Anterior cingulate cortex (tissue), 58 donors: ENCODE data around the gene NPIPA5.
"Not testable (repeated sequence)": the region's sequence is repeated elsewhere in the genome, so short reads cannot be mapped to it uniquely, and the experiment has no call there.

ENCODE experiments used
- DNase-seq, 58 donors: peaks; one replicate each; lab custom pipeline; 2025; lab: John Stamatoyannopoulos, UW

Gene NPIPA5

DNA sequence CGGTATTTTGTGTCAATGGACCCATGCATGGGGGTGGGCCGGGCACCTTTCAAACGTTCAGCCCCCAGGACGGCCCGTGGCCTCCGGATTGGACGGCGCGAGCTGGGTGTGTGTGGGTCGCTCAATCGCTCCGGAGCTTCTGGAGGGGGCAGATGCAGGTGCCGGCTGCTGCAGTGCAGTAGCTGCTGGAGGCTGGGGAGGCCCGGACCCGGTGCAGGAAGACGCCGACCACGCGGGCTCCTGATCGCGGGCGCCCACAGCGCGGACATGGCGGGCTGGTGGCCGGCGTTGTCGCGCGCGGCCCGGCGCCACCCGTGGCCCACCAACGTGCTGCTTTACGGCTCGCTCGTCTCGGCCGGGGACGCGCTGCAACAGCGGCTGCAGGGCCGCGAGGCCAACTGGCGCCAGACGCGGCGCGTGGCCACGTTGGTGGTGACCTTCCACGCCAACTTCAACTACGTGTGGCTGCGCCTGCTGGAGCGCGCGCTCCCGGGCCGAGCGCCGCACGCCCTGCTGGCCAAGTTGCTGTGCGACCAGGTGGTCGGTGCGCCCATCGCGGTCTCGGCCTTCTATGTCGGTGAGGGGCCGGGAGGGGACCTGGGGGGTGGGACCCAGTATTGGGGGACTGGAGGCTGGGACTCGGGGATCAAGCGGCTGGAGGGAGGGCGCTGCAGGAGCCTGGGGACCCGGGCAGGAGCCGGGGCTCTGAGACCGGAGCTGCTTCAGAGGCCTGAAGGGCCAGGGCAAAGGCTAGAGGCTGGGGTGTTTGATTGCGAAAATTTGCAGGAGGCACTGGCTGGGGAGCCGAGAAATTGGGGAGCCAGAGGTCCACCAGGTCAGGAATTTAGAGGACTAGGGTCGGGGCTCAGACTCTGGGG lies 17.8 kb upstream of the NPIPA5 start, which contains the start of gene MPV17L:
Gene MPV17L (plus strand): TSS at position 124 of the 878 bp plus-strand sequence. CDS start 144 bp downstream, at position 268.
- DNase-seq: peak in 54 of 58 donors; percentile 6 to 74 (median 41)

- not testable (repeated sequence) for DNase-seq
Observed at GRCh38 chr16:15393025-15393424, 14.9 kb upstream of the NPIPA5 start.

- not testable (repeated sequence) for DNase-seq
Observed at GRCh38 chr16:15389916-15390315, 11.8 kb upstream of the NPIPA5 start.

GRCh38 chr16:15388060-15388459 lies 10.0 kb upstream of the NPIPA5 start:
- not testable (repeated sequence) for DNase-seq

- DNase-seq: not testable (repeated sequence)
Observed at GRCh38 chr16:15382810-15383209, 4.7 kb upstream of the NPIPA5 start.

GRCh38 chr16:15357495-15357894 lies 20.6 kb downstream of the NPIPA5 start:
- DNase-seq: not testable (repeated sequence)

DNA sequence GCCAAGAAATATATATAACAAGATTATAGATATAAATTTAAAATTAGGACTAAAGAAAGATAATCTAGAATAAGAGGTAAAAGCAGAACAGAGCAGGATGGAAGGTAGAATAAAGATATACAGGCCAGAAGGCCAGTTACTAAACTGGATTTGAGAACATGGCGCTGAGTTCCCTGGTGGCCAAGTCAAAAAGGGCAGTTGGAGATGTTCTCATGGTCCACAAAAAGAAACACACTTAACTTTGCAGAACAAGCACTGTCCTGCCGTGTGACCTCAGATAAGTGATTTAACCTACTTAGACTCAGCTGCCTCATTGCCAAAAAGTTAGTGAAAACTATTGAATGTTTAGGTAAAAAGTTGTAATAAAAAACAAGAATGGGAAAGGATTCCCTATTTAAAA lies 23.2 kb downstream of the NPIPA5 start:
- not testable (repeated sequence) for DNase-seq

- DNase-seq: not testable (repeated sequence)
Observed at GRCh38 chr16:15352852-15353251, 25.2 kb downstream of the NPIPA5 start.

DNA sequence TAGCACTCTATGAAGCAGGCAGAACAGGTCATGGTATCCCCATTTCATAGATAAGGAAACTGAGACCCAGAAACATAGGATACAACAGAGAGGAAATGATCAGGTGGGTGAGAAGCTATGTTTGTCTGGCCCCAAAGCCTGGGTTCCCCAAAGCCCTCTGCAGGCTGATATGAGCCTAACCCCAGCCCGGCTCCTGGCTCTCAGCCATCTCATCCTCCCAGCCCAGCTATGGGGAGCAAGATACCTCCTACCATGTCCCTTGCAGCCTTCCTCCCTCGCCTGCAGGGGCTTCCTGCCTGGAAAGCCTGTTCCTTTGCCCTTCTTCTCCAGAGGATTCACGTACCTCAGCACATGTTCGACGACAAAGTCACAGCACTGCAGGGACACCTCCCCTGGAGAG lies 26.3 kb downstream of the NPIPA5 start:
- not testable (repeated sequence) for DNase-seq

DNA sequence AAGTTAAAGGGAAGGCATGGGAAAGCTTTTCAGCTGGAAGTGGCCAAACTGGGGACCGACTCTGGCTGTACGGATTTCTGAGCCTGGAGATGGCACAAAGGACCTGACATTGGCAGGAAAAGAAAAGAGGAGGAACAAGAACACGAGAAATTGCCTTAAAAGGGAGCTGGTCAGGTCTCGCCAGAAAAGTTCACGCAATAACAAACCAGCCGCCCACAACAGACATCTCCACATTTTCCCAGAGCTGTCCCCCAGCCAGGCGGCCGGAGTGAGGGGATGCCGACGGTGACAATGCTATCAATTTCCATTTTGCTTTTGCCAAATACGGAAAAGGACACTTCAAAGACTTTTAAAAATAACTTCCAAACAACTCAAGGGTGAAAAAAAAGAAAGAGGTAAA lies 26.8 kb downstream of the NPIPA5 start:
- DNase-seq: not testable (repeated sequence)

- DNase-seq: not testable (repeated sequence)
Observed at GRCh38 chr16:15348721-15349120, 29.4 kb downstream of the NPIPA5 start.

DNA sequence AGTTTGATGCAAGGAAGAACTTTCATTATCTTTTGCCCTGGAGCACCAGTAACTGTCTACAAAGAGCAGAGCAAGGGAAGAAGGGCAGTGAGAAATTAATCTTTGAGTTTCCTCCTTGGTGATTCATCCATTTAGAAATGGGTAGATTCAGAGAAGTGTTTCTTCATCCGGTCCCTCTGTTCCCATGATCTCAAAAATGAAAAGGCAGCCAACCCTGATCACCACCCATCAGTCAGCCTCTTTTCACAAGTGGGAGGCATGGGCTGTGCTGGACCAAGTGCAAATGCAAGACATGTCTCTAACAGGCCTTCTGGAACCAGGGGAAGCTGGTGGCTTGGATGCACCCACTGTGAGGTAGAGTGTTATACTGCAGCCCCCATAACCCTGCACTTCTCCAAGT lies 35.8 kb downstream of the NPIPA5 start:
- not testable (repeated sequence) for DNase-seq

DNA sequence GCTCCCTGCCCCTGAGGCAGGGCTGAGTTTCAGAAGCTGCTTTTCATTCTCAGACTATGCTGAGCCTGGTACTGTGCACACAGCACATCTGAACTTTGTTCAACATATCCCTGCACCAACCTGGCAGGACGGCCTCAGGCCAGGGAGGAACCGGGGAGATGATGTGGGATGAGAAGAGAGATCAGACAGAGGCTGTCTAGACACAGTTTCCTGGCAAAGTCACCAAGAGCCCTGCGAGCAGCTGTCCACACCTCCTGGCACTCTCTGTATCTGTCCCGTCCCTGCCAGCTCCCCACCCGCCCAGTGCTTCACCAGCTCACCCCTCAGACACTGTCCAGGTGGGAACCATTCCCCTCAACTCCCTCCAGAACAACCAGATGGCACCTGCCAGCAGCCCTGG lies 39.1 kb downstream of the NPIPA5 start:
- DNase-seq: not testable (repeated sequence)

DNA sequence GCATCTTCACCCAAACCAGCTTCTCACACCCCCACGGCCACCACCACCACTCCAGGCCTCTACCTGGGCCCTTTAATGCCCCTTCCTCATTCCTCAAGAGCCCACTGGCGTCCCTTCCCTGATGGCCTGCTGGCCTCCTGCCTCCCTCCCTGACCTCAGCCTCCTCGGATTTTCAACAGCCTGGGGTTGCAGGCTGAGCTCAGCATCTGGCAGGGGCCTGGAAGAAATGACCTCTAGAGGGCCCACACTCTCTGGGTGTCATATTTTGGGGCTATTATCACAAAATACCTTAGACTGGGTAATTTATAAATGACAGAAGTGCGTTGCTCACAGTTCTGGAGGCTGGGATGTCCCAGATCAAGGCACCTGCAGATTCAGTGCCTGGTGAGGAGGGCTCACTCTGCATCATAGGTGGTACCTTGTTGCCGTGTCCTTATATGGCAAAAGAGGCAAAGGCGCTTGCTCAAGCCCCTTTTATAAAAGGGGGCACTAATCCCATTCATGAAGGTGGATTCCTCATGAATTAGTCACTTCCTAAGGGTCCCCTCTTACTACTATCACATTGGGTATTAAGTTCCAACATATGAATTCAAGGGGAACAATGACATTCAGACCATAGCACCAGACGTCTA lies 40.0 kb downstream of the NPIPA5 start:
- DNase-seq: not testable (repeated sequence)

DNA sequence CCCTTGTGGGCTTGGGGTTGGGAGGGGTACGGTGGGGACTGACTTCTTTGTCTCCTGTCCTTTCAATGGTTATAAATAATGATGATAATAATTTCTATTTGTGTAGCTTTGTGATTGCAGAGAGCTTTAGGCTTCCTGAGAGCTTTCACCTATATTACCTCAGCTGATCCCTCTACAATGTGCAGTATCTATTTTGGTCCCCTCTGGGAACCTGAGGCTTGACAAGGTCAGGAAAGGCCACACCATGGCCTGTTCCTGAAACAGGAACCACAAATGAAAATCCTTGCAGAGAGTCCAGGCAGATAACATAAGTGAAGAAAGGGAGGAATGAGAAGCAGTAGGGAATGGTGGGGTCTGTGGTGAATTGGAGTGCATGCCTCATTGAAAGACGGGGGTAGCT lies 42.5 kb downstream of the NPIPA5 start:
- not testable (repeated sequence) for DNase-seq

DNA sequence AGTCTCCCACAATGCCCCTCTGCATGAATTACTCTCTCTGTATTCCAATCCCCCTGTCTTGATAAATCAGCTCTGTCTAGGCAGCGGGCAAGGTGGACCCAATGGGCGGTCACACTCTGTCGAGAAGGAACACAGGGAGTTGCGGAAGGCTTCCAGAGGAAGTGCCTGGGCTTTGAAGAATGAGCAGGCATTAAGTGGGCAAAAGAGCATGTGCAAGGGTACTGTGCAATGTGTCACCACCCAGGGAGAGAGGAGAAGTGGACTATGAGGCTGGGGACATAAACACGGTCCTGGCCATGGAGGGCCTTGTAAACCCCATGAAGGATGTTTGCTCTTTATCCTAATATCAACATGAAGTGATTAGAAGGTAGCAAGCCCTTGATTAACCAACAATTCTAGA lies 44.1 kb downstream of the NPIPA5 start:
- DNase-seq: not testable (repeated sequence)

DNA sequence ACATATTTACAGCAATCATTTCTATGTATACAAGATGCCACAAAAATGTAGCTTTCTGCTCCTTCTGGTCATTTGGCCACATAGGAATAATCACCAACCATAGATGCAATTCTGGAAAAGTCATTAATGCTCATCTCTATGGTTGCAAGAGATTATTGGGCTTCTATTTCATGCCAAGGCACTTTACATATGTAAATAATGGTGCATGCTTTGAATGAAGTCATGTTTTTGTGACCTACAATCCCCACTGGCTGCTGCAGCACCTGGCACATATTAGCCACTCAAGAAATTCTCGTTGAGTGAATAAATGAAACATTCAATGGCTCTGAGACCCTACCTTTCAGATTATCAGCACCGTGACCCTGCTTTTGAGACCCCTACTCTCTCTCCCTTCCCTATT lies 47.1 kb downstream of the NPIPA5 start:
- DNase-seq: not testable (repeated sequence)

- DNase-seq: not testable (repeated sequence)
Observed at GRCh38 chr16:15324954-15325353, 53.1 kb downstream of the NPIPA5 start.

DNA sequence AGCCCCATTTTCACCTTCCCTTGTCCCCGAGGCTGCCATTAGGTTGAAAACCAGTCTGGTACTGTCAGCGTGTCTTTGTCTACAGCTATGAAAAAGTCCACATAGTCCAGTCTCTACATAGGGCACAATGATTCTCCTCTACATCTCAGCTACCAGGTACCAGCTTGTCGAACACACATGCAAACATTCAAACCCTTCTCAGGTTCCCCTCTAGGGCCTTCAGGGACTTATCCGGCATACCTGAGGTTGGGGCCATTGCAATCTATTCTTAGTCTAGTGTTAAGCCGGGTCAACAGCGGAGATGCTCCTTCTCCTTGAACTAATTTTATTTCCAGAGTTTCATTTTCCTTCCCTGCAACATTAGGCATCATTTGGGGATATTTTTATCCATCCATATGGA lies 54.7 kb downstream of the NPIPA5 start:
- DNase-seq: not testable (repeated sequence)

GRCh38 chr16:15321221-15321620 lies 56.9 kb downstream of the NPIPA5 start:
- DNase-seq: not testable (repeated sequence)

GRCh38 chr16:15314562-15314961 lies 63.5 kb downstream of the NPIPA5 start:
- not testable (repeated sequence) for DNase-seq
